H1 (cell line): ENCODE data around the gene UNC13C. TPM values are rescaled to one million over a fixed set of nuclear protein-coding genes. Genes with fewer than 3 reads are reported as not detected.

Source experiments
- CTCF ChIA-PET: fragments of 300-600 bp; sonication (Branson Sonifier 250); formaldehyde crosslinking; loops from one replicate; lab custom pipeline; 2021; ENCODE audit not compliant: partially characterized antibody; lab: Charles Lee
- POLR2A ChIA-PET: fragments of 300-600 bp; sonication (Branson Sonifier 250); formaldehyde crosslinking; loops from one replicate; lab custom pipeline; 2021; ENCODE audit warnings: inconsistent platforms; ENCODE audit not compliant: partially characterized antibody; lab: Charles Lee
- DNase-seq, 2 experiments: peaks; one replicate each; pipeline versions ENCODE4 v3.0.0 to v3.0.0-alpha.2; 2010 to 2022; ENCODE audit warnings: low spot score in 2 of 2, low read depth in 1 of 2, mixed read lengths in 1 of 2
- FAIRE-seq: peaks from 2 replicates; lab custom pipeline; 2011; peaks lifted over from hg19 to GRCh38; lab: Jason Lieb, UNC
- H2AFZ ChIP-seq: 2 replicates; pipeline ENCODE4 v1.8.1; 2012; ENCODE audit warnings: low read length, inconsistent platforms
- H2AK5ac ChIP-seq: 2 replicates; pipeline ENCODE4 v1.6.1; 2013; ENCODE audit warnings: low read depth, low read length
- H2BK120ac ChIP-seq: replicated peaks from 2 replicates; pipeline ENCODE3; 2013; ENCODE audit warnings: low read depth, low read length, inconsistent platforms
- H2BK12ac ChIP-seq: 2 replicates; pipeline ENCODE4 v1.6.1; 2013; ENCODE audit warnings: low read depth, low read length
- H2BK15ac ChIP-seq: 2 replicates; pipeline ENCODE4 v1.6.1; 2013; ENCODE audit warnings: low read length
- H2BK20ac ChIP-seq: 2 replicates; pipeline ENCODE4 v1.6.1; 2013; ENCODE audit warnings: low read length
- H2BK5ac ChIP-seq: 2 replicates; pipeline ENCODE4 v1.6.1; 2013; ENCODE audit warnings: low read depth, low read length
- H3K14ac ChIP-seq: 2 replicates; pipeline ENCODE4 v1.6.1; 2013; ENCODE audit warnings: inconsistent platforms; ENCODE audit not compliant: insufficient read length
- H3K18ac ChIP-seq: 2 replicates; pipeline ENCODE4 v1.6.1; 2013; ENCODE audit warnings: low read length; ENCODE audit errors: extremely low read depth
- H3K23ac ChIP-seq: 2 replicates; pipeline ENCODE4 v1.6.1; 2013; ENCODE audit warnings: inconsistent platforms; ENCODE audit not compliant: insufficient read length
- H3K23me2 ChIP-seq: 2 replicates; pipeline ENCODE4 v1.6.1; 2013; ENCODE audit warnings: low read depth, low read length
- H3K27ac ChIP-seq: 2 replicates; pipeline ENCODE4 v1.6.1; 2011; ENCODE audit warnings: low read depth, low read length, inconsistent platforms
- H3K27me3 ChIP-seq, 4 experiments: replicated peaks in 1 of 4; 1 replicate in 1 of 4; 2 replicates in 3 of 4; pipeline versions ENCODE4 v1.6.1 to v1.8.1; 2011 to 2013; ENCODE audit warnings: low read length in 3 of 4, mild to moderate bottlenecking in 3 of 4, inconsistent platforms in 2 of 4, mixed read lengths in 2 of 4, moderate library complexity in 1 of 4; ENCODE audit not compliant: control insufficient read depth in 3 of 4, insufficient read depth in 3 of 4; ENCODE audit errors: extremely low read depth in 1 of 4
- H3K36me3 ChIP-seq, 4 experiments: 2 replicates each; pipeline versions ENCODE4 v1.6.1 to v1.8.1; 2011 to 2013; ENCODE audit warnings: mild to moderate bottlenecking in 4 of 4, low read length in 3 of 4, moderate library complexity in 2 of 4, control low read depth in 1 of 4, inconsistent platforms in 1 of 4; ENCODE audit not compliant: insufficient read depth in 4 of 4, control insufficient read depth in 2 of 4
- H3K4ac ChIP-seq: replicated peaks from 2 replicates; pipeline ENCODE3; 2013; ENCODE audit warnings: low read length, low read depth, mixed read lengths, inconsistent platforms; ENCODE audit not compliant: insufficient read length
- H3K4me1 ChIP-seq, 4 experiments: replicated peaks in 1 of 4; 1 replicate in 1 of 4; 2 replicates in 3 of 4; pipeline versions ENCODE4 v1.6.1 to v1.8.1; 2011 to 2013; ENCODE audit warnings: low read length in 3 of 4, inconsistent platforms in 2 of 4, mixed read lengths in 1 of 4; ENCODE audit not compliant: insufficient read depth in 4 of 4, control insufficient read depth in 3 of 4
- H3K4me2 ChIP-seq, 2 experiments: 2 replicates each; pipeline versions ENCODE4 v1.6.1 to v1.8.1; 2011 to 2013; ENCODE audit warnings: low read depth in 2 of 2, low read length in 2 of 2, control low read depth in 1 of 2, inconsistent platforms in 1 of 2, mild to moderate bottlenecking in 1 of 2; ENCODE audit not compliant: insufficient read depth in 1 of 2
- H3K4me3 ChIP-seq, 4 experiments: fragments of 200-600, 300-600 bp in 1 of 4; sonication (generic), shearing (Covaris generic), sonication (Bioruptor Twin) in 1 of 4; 2 replicates each; pipeline versions ENCODE4 v1.5.1 to v1.8.1; 2011 to 2016; ENCODE audit warnings: low read length in 4 of 4, low read depth in 3 of 4, control low read depth in 2 of 4, inconsistent platforms in 2 of 4, mild to moderate bottlenecking in 2 of 4, mixed read lengths in 1 of 4, moderate library complexity in 1 of 4; ENCODE audit not compliant: insufficient read depth in 2 of 4; ENCODE audit errors: extremely low read depth in 1 of 4
- H3K56ac ChIP-seq: replicated peaks from 2 replicates; pipeline ENCODE3; 2013; ENCODE audit warnings: low read depth, mild to moderate bottlenecking, mixed read lengths, low read length, inconsistent platforms; ENCODE audit not compliant: insufficient read length
- H3K79me1 ChIP-seq: 2 replicates; pipeline ENCODE4 v1.6.1; 2013; ENCODE audit warnings: low read depth, low read length, control low read depth
- H3K79me2 ChIP-seq, 2 experiments: 2 replicates each; pipeline versions ENCODE4 v1.6.1 to v1.8.1; 2012 to 2013; ENCODE audit warnings: low read length in 2 of 2, mild to moderate bottlenecking in 2 of 2, inconsistent platforms in 1 of 2; ENCODE audit not compliant: insufficient read depth in 2 of 2, control insufficient read depth in 1 of 2
- H3K9ac ChIP-seq, 4 experiments: replicated peaks in 1 of 4; 1 replicate in 1 of 4; 2 replicates in 3 of 4; pipeline versions ENCODE4 v1.6.1 to v1.8.1; 2011 to 2013; ENCODE audit warnings: low read depth in 3 of 4, low read length in 3 of 4, control low read depth in 2 of 4, mild to moderate bottlenecking in 2 of 4, moderate library complexity in 2 of 4, inconsistent platforms in 1 of 4; ENCODE audit errors: extremely low read depth in 1 of 4
- H3K9me3 ChIP-seq, 2 experiments: 2 replicates each; pipeline versions ENCODE4 v1.6.1 to v1.8.1; 2012 to 2013; ENCODE audit warnings: mild to moderate bottlenecking in 2 of 2, moderate library complexity in 2 of 2, control low read depth in 1 of 2, inconsistent platforms in 1 of 2, low read depth in 1 of 2, low read length in 1 of 2, mixed read lengths in 1 of 2; ENCODE audit not compliant: insufficient read depth in 2 of 2
- H4K20me1 ChIP-seq, 2 experiments: replicated peaks in 1 of 2; 2 replicates each; pipeline versions ENCODE3 to v1.8.1; 2011 to 2013; ENCODE audit warnings: inconsistent platforms in 2 of 2, low read length in 2 of 2, mild to moderate bottlenecking in 1 of 2; ENCODE audit not compliant: insufficient read depth in 2 of 2, control insufficient read depth in 1 of 2
- H4K5ac ChIP-seq: 2 replicates; pipeline ENCODE4 v1.6.1; 2013; ENCODE audit warnings: low read length, low read depth, mixed read lengths, inconsistent platforms; ENCODE audit not compliant: insufficient read length
- H4K8ac ChIP-seq: 2 replicates; pipeline ENCODE4 v1.8.0; 2013; ENCODE audit warnings: mild to moderate bottlenecking, moderate library complexity, low read length, inconsistent platforms; ENCODE audit not compliant: insufficient read depth; ENCODE audit errors: extremely low read depth
- H4K91ac ChIP-seq: replicated peaks from 2 replicates; pipeline ENCODE3; 2013; ENCODE audit warnings: low read length, mixed read lengths, inconsistent platforms; ENCODE audit not compliant: insufficient read length
- EGR1 ChIP-seq: IDR thresholded peaks from 2 replicates; pipeline ENCODE4 v1.6.1; 2011; ENCODE audit warnings: low read depth, low read length, borderline replicate concordance
- HDAC6 ChIP-seq: IDR thresholded peaks from one replicate; pipeline ENCODE4 v1.7.1; 2012; ENCODE audit warnings: low read depth, mild to moderate bottlenecking, inconsistent platforms, low read length, moderate library complexity
- SIRT6 ChIP-seq: IDR thresholded peaks from one replicate; pipeline ENCODE4 v1.7.1; 2012; ENCODE audit warnings: low read length, inconsistent platforms
- WGBS, 2 experiments: shearing (Covaris generic) in 1 of 2; methylation state at CpG; one replicate each; pipeline versions ENCODE4 v1.1.6 to v1.1.7; 2013 to 2015; ENCODE audit warnings: low lambda C conversion rate in 2 of 2, mixed read lengths in 2 of 2, inconsistent platforms in 1 of 2, low coverage in 1 of 2, missing lambda C conversion rate in 1 of 2; ENCODE audit not compliant: insufficient replicate concordance in 2 of 2, insufficient coverage in 1 of 2, insufficient read length in 1 of 2; ENCODE audit errors: extremely low coverage in 1 of 2, missing lambda C conversion rate in 1 of 2; 5-methylcytosine and 5-hydroxymethylcytosine counted together
- polyA plus RNA-seq, 7 experiments: library from polyadenylated mRNA; depleted of rRNA in 3 of 7; stranded (reverse) in 5 of 7; unstranded in 2 of 7; fragments of >200 nt in 5 of 7; fragments of 200-250 nt in 2 of 7; gene quantifications; 1 replicate in 5 of 7; 2 replicates in 1 of 7; 4 replicates in 1 of 7; pipeline versions ENCODE4 v1.2.1 to v1.2.3, GENCODE V29; 2011 to 2013; ENCODE audit warnings: missing spikeins in 2 of 7, mixed read lengths in 2 of 7
- total RNA-seq: library from RNA; stranded (reverse); fragmentation: NEBNext Ultra II Directional; extraction: Animal tissue kit (Norgen Biotek cat#: 25700); gene quantifications from 2 replicates; pipeline ENCODE4 v1.2.1, GENCODE V29; 2021

Gene UNC13C
- total and polyA plus RNA-seq, 2 of the 8 experiments (the other 6 are each of a cell fraction or from before 2014, with no cell fraction given): 0.02 to 0.13 TPM

- H2AK5ac ChIP-seq: no peak overlapping the region
- no peak overlapping the region for H2BK120ac ChIP-seq
- H3K4me2 ChIP-seq: no peak overlapping the region
- H4K91ac ChIP-seq: no peak overlapping the region
- no peak overlapping the region for H2BK12ac ChIP-seq
- no peaks in the 10 kb centered on the region for H3K79me1 ChIP-seq
- H3K79me2 ChIP-seq: no peaks in the 10 kb centered on the region
- no peaks in the 10 kb centered on the region for H3K36me3 ChIP-seq
- CTCF ChIA-PET: no interaction called here
- WGBS, 2 experiments: 83% methylated on average over 2 of the region's 2 CpGs; no CpG with 5 or more reads in 1 of the 2 experiments
- no peak overlapping the region for H2BK20ac ChIP-seq
- no peak overlapping the region for H4K5ac ChIP-seq
- no peak overlapping the region for H4K8ac ChIP-seq
- no peak overlapping the region for H3K56ac ChIP-seq
- H3K4ac ChIP-seq: no peak overlapping the region
- H3K14ac ChIP-seq: no peak overlapping the region
- no peak overlapping the region for H3K18ac ChIP-seq
- DNase-seq (no peak), FAIRE-seq (no peak)
- no peaks in the 10 kb centered on the region for H3K4me1 ChIP-seq
- H3K27me3 ChIP-seq: no peaks in the 10 kb centered on the region
- no peak overlapping the region for H2AFZ ChIP-seq
- H2BK15ac ChIP-seq: no peak overlapping the region
- no peak overlapping the region for H3K4me3 ChIP-seq
- H4K20me1 ChIP-seq: no peaks in the 10 kb centered on the region
- no peaks in the 10 kb centered on the region for H3K23me2 ChIP-seq
- H3K9ac ChIP-seq: no peak overlapping the region
- no peak overlapping the region for H3K23ac ChIP-seq
- H2BK5ac ChIP-seq: no peak overlapping the region
- no peak overlapping the region for H3K27ac ChIP-seq
- POLR2A ChIA-PET: no interaction called here
- H3K9me3 ChIP-seq: peaks cover 16 to 23% of the 10 kb centered on the region in 2 experiments; a peak in 2 of 4 replicates
- TF ChIP-seq SIRT6 (no peak), HDAC6 (no peak), EGR1 (no peak)
Measured at GRCh38 chr15:54046093-54046492, 67.9 kb downstream of the UNC13C start.
